GM18517 (cell line): Measurements from ENCODE around the gene PPP2R3A.

Experiments used
- ATAC-seq: cut with Tn5 transposase; IDR thresholded peaks from one replicate; pipeline ENCODE4 v1.9.1; 2021; ENCODE audit warnings: mild to moderate bottlenecking, moderate library complexity; ENCODE audit not compliant: unreplicated experiment

The PPP2R3A gene

GRCh38 chr3:136022529-136023263 lies 57.2 kb downstream of the PPP2R3A start:
- no peak for ATAC-seq

DNA sequence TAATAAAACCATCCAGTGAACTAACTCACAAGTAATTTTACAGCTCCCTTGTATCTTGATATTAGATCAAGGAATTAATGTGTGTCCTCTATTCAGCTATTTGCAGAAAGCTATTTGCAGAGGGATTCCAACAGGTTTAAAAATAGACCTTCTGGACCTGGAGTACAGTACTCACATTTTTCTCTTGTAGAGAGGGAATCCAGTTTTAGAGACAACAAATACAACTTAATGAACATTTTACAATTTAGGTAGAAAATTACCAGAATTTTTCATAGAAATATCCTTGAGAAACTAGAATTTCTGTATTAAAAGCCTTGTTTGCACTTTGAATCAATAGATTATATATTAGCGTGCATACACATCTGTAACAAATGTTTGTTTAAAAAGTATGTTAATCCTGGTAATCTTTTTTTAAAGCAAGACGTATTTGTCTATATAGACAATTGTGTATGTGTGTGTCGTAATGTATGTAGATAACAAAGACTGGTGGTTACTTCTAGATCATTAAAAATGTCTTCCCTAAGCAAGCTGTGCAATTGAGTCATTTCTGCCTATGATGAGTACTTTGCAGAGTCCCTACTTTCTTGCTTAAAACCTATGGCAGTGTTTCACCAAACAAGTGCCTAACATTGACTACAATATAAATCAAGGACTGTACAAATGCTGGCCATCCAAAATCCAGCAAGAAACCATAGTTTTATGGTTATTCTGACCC lies 57.9 kb downstream of the PPP2R3A start:
- ATAC-seq: no peak

GRCh38 chr3:136036306-136036705 lies 70.8 kb downstream of the PPP2R3A start:
- ATAC-seq: no peak

DNA sequence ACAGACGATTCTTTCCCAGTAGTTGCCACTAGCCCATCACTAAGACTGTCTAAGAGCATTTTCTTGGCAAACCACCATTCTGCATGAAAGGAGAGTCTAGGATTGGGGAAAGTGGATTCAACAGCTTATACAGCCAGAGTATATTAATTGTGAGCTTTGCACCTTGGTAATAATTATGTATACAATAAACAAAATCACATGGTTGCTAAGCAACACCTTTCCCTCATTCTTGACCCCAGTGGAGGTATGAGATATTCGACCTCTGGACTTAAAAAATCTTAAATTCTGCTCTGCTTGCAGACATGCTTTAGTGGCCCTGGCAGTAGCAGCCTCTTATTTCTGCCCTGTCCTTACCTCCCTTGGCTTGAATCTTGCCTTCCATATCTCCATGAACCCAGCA lies 73.1 kb downstream of the PPP2R3A start:
- no peak for ATAC-seq

DNA sequence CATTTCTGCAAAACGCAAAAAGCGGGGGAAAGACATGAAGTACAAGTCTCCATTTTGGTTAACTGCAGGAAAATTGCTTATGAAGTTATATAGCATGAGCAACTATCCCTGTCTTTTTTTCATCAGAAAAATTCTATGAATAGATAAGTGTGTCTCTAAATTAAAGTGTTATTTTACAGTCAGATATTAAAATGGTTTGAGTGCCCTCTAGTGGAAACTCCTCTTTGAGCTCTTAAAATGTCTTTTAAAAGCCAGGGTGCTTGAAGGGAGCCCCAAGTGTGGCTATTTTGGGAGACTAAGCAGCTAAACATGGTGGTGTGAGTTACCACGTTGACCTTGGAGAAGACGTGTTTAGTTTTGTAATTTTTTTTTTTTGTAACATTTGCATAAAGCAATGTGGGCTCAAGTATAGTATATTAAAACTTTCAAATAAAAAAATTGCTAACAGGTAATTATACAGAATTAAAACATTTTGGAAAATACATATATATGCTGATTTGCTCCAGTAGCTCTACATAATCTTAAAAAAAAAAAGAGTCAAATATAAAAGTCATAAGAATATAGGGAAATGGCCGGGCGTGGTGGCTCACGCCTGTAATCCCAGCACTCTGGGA lies 77.2 kb downstream of the PPP2R3A start:
- no peak for ATAC-seq

DNA sequence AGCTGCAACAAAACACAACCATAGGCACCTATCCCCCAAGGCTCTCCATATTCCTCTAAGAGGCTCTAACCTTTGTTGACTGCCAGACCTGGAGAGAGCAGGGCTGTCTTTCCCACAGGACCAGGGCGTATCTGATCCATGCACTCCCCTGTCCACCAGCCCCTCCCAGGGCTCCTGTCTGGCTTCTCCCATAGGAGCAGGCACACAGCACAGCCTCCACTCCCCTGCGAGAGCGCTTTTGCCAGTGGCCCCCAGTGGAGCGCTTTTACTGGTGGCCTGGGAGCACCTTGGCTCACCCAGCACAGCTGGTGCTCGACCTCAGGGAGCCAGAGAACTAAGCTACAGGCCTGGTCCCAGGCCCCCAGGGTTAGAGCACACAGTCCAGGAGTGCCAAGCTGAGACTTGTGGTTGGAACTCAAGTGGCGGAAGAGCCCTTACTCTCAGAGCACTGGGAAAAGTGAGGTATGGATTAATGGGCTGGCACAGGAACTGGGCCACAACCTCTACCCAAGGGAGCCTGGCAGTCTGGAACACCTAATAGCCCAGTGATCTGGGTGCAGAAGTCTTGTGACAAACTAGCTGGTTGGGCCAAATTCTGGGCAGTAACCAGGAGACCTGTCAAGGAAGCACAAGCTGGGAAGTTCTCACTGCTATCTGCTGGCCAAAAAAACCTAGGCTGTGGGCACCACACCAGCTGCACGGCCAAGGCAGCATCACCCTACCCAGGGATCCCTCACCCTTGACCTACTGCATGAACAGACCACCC lies 79.6 kb downstream of the PPP2R3A start:
- ATAC-seq: no peak

- no peak for ATAC-seq
These were observed 82.5 kb downstream of the PPP2R3A start for GRCh38 chr3:136048068-136048467.

DNA sequence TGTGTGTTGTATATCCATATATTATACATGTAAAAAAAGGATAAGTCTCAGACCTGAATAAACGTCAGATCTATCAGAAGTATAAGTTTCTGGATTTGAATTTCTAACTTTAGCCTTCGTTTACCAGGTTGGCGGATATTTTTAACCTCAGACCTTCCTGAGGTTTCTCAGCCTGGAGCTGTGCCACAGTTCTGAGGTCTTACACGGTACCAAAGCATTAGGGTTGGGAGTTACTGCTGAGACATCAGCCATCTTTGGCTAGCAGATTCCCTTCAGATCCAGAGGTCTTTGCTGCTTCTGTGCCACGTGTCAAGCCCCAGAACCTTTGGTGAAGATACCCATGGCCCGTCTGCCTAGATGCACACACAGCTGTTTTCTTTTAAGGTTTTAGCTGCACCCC lies 84.7 kb downstream of the PPP2R3A start:
- ATAC-seq: no peak

DNA sequence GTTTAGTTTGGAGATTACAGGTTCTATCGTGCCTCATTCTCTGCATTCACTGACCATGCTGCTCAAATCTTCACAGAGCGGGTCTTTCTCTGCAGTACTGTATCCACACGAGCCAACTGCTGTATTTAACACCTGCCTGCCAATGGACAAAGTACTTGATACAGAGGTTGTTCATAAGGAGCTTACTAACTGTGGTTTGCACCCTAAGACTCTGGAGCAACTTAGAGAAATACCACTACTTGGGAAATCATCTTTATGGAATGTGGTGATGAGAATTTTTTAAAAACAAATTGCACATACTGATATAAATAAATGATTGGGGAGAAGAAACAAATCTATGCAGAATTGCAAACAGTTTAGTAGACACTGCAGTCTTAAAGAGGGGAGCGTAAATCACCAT lies 90.0 kb downstream of the PPP2R3A start:
- ATAC-seq: no peak

DNA sequence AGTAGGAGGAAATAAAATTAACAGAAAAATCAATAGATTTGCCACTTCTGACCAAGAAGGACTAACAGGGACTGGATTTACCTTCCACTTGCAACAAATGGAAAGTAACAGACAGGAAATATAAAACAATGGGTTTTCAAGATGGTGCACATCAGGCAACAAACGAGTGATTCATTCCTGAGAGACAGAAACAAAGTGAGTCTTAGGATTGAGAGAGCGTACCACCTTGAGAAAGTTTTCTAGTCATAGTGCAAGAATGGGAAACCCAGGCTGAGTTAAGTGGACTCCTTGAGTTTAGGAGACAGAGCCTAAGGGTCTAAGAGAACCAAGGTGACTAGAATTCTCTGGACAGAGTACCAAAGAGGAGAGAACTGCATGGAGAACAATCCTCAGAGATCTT lies 101.7 kb downstream of the PPP2R3A start:
- ATAC-seq: no peak

- ATAC-seq: no peak
These were observed 103.2 kb downstream of the PPP2R3A start for GRCh38 chr3:136068708-136069107.

- ATAC-seq: no peak
These were observed 104.4 kb downstream of the PPP2R3A start for GRCh38 chr3:136069933-136070332.

DNA sequence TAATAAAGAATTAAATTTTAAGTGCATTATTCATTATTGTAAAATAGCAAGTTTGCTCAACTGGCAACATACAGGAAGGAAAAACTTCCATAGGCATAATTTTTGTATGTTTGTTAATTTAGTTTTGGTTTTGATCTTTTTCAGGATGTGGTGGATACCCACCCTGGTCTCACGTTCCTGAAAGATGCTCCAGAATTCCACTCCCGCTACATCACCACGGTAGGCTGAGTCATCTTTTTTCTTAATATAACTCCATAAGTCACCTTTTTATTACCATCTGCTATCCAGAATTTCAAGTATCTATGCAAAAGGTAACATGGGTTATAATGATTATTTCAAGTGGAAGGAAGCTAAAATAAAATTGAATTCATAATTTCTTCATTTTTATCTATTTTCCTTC lies 104.8 kb downstream of the PPP2R3A start:
- ATAC-seq: no peak

DNA sequence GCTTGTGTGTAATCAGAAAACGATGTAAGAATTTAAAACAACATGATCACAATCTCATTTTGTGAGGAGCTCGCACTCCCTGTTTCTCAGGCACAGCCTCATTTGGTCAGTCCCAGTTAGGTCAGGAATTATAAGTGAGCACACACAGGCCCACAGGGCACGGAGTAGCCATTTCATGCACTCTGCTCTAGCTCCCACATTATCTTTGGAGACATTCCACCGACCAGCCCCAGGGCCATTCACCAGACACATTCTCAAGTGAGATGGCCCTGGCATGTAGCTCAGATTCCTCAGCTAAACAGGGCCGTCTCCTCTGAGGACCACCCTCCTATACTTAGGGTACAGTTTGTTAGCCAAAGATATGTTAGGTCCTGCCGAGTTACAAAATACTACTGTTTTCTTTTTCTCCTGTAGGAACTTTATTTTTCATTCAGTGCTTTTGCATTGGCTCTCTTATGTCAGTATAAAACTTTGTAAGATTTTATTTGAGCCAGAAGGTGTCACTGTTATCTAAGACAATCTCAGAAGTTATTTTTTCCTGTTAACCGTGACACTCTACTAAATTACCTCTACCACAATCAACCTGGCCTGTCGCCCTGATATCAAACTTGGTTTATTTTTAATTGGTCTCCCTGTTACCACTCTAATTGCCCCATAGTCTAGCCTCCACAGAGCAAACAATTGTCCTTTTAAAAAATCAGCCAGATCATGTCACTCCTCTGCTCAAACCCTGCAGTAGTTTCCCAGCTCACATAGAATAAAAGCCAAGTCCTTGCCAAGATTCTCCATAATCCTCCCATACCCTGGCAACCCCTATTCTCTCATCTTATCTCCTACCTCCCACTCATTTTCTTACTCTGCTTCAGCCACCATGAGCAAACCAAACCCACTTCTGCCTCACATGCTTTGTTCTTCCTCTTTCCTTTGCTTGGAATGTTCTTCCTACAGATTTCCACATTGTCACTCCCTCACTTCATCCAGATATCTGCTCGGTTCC lies 105.7 kb downstream of the PPP2R3A start:
- no peak for ATAC-seq

GRCh38 chr3:136074546-136075170 lies 109.1 kb downstream of the PPP2R3A start:
- no peak for ATAC-seq

DNA sequence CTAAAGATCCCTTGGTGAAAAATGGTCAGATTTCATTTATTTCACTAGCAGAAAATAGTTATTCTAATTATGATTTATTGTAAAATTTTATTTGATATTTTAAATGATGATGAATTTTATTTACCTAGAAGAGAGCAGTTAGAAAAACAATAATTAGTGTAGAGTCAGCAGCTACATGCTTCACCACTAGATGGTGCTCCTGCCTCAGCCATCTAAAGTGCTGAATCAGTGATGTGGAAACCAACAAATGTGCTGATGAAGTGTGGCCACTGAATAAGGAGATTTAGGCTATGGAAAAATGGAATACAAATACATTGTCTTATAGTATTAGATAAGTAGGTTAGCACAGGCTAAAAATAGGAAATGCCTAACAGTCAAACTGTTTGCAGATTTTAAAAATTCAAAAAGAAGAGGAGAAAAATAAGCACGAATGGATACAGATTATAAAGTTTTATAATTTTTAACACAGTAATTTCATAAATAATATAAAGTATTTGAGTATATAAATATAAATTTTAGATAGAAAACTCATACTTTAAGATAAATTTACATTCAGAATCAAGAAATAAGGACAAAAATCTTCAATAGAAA lies 109.8 kb downstream of the PPP2R3A start:
- ATAC-seq: no peak

DNA sequence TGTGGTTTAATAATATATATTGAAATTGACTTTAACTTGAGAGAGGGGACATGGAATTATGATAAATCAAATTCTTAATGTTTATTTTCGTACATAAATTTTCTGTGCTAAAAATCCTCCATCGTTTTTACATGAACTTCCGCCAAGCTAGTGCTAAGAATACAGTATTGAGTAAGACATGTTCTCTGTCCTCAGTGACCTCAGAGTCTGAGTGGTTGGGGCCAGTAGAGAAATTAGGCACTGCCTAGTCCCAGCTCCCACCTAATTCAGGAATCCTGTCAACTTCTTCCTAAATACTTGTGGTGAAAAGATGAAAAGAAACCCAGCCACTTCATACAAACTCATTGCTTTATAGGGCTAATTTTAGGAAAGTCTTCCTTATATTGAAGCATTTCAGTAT lies 110.3 kb downstream of the PPP2R3A start:
- ATAC-seq: no peak

GRCh38 chr3:136078421-136079364 lies 113.2 kb downstream of the PPP2R3A start:
- no peak for ATAC-seq
